GM21367 (cell line): ENCODE results near the gene ODAD2.
"Not testable (repeated sequence)": the region's sequence is repeated elsewhere in the genome, so short reads cannot be mapped to it uniquely, and the experiment has no call there.

Experiments used
- ATAC-seq: cut with Tn5 transposase; IDR thresholded peaks from one replicate; pipeline ENCODE4 v1.9.1; 2021; ENCODE audit not compliant: unreplicated experiment

ODAD2 gene

GRCh38 chr10:27998954-27999275 is at the start of gene ODAD2:
Gene ODAD2, minus strand, starts transcription at chr10:27999079. Its CDS starts 3,937 bp downstream, at chr10:27995142.
- no peak for ATAC-seq

DNA sequence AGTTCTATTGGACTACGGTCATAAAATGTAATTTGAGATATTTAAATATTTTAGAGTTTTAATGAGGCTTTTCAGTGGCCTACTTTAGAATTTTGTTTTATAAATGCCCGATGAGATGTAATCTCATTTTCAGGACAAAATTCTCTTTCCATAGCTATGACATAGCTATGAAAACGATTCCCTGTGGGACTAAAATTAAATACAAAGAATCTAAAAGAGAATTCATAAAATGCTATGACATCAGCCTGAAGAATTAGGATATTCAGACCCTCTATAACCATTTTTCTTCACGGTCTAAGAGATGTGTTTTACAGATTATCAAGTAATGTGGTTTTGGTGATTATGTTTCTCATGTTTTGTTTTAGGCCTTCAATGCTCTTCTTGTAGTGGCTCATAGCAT is 48.2 kb upstream of the ODAD2 start:
- no peak for ATAC-seq

GRCh38 chr10:28046579-28046978 is 47.7 kb upstream of the ODAD2 start:
- no peak for ATAC-seq

GRCh38 chr10:28043941-28044340 is 45.1 kb upstream of the ODAD2 start:
- no peak for ATAC-seq

- ATAC-seq, result no peak
Observed at GRCh38 chr10:28036587-28036986, 37.7 kb upstream of the ODAD2 start.

DNA sequence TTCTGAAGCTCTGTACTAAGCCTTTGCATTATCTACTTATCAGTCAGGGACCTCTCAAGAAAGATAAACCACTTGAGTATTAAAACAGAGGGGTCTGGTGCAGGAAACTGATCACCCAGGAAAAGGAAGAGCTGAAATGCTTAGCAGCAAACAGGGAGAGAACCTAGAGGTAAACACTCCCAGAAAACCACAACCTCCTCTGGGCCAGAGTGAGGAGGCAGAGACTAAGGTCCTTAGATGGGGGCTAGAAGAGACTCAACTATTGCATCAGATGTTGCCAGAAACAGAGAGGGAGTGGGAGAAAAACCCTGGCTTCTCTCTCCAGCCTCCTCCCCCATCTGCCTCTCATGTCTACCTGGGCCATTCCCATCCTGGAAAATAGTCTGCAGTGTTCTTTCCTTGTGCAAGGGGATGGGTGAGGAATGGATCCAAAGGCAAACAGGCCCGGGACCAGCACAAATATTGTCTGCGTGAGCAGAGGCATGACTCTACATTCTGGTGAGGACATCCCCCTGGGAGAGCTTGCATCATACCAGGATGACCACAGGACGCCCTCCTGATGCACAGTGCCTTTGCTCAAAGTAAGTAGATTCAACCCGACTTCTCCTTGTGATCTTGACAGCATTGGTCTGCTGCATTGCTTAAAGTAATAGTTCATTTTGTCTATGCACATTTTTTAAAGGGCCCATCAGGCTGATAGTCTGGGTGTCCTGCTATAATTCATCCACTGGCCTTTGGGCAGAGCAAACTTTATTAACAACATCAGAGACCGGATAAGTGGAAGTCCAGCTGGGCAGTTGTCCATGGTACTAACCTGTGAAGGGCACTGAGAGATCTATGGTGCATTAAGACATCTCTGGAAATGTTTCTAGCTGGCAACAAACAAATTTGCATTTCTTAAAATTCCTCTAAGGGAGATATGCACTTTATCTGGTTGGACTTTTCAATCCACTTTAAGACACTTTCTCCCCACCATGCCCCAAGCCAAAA is 22.4 kb upstream of the ODAD2 start:
- ATAC-seq, result no peak

DNA sequence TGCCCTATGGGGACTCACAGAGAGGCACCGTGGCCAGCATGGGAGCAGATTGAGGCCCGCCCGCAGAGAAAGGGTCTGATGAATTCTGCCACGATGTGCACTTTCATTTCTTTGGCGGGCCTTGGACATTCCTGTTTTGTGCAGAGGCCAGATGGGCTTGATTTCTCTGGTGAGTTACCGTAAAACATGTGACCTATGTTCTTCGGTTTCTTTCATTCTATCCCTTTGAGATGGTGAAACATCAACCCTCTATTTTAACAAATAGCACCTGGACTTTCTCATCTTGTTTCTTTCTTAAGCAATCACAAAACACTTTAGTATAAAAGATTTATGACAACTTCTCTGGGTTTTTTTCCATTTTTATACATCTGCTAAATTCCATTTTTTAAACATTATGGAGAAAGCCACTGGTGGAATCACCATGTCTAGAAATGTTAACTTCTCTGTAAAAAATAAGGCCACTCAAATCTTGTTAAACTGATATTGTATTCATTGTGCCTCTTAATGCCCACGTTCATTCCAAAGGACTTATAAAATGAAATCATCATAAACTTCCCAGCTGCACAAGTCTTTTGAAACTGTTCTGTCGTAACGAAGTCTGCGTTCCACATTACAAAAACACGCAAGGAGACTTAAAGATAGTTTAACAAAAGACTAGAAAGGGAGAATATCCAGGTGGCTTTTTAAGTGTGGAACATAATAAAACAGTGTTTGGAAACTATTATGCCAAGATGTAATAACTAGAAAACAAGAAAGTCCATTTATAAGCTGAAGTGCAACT is 21.4 kb upstream of the ODAD2 start:
- ATAC-seq, result no peak

GRCh38 chr10:28014651-28015050 is 15.8 kb upstream of the ODAD2 start:
- no peak for ATAC-seq

DNA sequence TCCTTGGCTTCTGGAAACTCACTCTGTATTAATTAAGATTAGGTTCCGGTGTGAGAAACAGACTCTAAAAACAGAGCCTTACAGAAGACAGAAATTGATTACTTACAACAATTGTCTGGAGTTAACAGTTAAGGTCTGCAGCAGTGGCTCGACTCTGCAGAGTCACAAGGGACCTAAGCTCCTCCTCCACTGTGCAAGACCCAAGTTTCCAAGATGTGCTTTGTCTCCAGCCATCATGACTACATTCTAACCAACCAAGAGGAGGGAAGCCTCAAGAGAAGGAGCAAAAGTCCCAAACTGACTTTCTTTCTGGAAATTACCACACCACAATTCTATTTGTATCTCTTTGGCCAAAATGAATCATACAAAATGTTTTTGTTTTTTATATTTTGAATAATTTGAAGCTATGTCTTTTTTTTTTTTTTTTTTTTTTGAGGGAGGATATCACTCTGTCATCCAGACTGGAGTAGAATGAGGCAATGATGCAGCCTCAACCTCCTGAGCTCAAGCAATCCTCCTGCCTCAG is 14.2 kb upstream of the ODAD2 start:
- no peak for ATAC-seq

- ATAC-seq, result no peak
Observed at GRCh38 chr10:28010821-28011220, 11.9 kb upstream of the ODAD2 start.

DNA sequence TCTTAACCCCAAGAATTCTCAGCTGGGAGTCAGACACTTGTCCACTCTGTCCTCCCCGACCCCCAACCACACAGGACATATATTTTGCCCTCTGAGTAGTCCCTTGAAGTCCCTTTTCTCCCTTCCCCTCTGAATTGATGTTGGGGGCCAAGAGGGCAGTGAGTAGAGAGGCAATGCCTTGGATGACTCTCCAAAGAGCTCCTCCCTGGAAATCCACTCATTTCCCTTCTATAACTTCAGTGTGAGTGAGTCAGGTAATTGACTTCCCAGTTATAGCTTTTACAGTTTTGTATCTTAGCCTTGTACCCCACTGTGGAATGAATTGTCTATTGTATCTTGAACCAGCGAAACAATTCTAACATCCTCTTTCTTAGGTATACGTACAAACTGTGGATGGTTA is 9.2 kb upstream of the ODAD2 start:
- ATAC-seq, result no peak

DNA sequence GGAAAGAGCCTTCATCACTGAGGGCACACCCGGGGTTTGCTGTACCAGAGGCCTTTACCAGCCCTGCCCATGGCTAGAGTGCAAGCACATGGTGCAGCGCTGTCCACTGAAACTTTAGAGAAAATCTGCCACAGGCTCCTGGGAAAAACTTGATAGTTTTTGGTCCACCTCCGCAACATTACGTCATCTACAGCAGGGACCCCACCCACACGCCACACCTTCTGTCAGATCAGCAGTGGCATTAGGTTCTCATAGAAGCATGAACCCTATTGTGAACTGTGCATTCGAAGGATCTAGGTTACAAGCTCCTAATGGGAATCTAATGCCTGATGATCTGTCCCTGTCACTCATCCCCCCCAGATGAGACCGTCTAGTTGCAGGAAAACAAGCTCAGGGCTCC is 2.5 kb upstream of the ODAD2 start:
- ATAC-seq, result no peak

- ATAC-seq, result no peak
Observed at GRCh38 chr10:27998178-27998953, 513 bp downstream of the ODAD2 start.

DNA sequence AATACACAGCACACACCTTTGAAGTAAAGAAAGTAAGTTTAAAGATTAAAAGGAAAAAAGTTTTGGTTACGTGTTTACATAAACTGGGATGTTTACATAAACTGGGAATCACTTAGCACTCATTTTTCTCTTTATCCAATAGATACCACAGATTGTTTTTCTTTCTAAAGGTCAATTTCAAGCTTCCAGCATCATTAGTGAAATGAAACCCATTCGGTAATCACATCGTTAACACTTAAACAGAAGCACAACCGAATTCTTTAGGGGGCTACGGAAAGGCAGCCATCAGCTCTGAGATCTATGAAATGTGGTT is 1.1 kb downstream of the ODAD2 start:
- no peak for ATAC-seq

- no peak for ATAC-seq
Observed at GRCh38 chr10:27995311-27995710, 3.6 kb downstream of the ODAD2 start.

DNA sequence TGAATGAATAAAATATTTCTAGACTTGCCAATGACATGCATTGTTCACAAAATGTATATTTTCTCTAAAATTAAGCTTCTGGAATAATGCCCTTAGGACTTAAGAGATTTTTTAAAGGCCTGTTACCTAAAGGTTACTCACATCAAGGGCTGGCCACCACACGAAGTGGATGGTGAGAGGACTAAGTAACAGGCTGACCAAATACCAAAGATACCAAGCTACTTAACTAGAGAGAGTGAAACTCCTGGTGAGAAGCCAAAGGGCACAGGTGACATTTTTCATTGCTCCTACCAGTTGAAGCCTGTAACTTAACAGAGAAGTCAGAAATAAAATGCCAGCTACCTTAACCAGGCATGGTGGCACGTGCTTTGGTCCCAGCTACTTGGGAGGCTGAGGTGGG is 9.5 kb downstream of the ODAD2 start:
- not testable (repeated sequence) for ATAC-seq

DNA sequence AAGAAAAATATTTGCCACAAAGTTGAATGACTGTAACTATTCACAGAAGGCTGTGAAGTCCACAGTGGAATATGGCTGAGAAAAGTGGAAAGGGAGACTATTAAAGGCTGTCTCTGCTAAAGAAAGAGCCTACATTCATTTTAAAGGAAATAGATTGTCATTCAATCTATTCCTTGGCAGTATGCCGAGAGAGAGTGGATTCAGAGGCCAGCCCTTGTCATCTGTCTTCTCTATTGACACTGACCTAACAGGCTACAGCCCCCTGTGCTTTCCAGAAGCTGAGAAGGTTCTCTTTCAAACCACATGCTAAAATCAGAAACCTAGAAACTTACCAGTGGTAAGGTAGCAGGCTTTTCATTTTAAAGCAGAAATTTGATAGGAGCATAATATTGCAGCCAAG is 12.1 kb downstream of the ODAD2 start:
- no peak for ATAC-seq

DNA sequence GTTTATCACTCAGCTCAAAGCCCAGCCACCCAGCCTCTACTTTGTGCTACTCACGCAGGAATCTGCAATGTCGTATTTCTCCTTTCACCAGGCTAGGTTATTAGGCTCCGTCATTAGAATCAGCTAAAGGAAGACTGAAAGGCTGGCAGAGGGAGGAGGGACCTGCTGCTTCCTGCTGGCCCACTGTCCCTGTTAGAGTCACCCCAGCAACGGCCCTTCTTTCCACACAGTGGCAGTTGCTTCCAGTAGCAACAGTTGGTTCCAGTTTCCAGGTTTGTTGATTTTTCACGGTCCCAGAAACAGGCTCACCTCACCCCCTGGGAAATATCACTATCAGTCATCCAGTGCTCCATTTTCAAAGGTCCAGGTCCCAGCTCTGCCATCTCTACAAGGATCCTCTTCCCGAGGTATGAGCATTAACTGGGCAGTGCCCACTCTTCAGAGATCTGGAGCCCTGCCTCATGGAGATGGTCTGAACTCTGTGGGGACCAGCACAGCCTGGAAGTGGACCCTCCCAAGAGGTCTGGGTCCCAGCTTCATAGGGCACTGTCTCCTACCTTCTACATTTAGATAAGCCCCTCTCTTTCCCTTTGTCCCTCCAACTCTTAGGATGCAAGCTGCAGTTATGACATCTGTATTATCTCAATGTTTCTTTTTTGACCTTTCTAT is 15.9 kb downstream of the ODAD2 start:
- ATAC-seq, result no peak

GRCh38 chr10:27981744-27982143 is 17.1 kb downstream of the ODAD2 start:
- ATAC-seq, result no peak

DNA sequence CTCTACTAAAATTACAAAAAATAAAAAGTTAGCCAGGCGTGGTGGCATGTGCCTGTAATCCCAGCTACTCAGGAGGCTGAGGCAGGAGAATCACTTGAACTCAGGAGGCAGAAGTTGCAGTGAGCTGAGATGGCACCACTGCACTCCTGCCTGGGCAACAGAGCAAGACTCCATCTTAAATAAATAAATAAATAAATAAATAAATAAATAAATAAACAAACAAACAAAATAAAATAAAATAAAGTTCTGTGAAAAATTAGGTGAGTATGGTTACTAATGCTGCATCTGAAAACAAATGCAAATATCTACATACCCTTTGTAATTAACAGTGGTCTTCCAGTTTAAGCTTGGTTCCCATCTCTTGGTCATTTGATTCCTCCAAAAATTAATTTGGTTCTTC is 28.1 kb downstream of the ODAD2 start:
- ATAC-seq, result not testable (repeated sequence)

DNA sequence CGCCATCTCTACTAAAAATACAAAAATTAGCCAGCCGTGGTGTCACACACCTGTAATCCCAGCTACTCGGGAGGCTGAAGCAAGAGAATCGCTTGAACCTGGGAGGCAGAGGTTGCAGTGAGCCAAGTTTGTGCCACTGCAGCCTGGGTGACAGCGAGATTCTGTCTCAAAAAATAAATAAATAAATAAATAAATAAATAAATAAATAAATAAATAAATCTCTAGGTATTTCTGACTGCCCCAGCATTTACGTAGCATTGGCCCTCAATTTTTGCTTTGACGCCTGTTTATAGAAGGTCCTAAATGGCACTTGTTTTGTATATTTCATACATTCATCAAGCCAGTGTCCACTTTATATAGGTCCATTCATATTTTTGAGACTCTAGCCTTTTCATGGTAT is 28.9 kb downstream of the ODAD2 start:
- ATAC-seq, result not testable (repeated sequence)
